Prostate gland (tissue), 2 donors: ENCODE data around the gene ACOD1. TPM values are rescaled to one million over a fixed set of nuclear protein-coding genes. Genes with fewer than 3 reads are reported as not detected.
"Not testable (repeated sequence)": the region's sequence is repeated elsewhere in the genome, so short reads cannot be mapped to it uniquely, and the experiment has no call there.

Source experiments
- DNase-seq: peaks from one replicate; pipeline ENCODE4 v3.0.0-alpha.2; 2019; ENCODE audit warnings: low spot score
- H3K27ac ChIP-seq, 2 donors: fragments of 200-600 bp; sonication (generic); 2 replicates each; pipeline ENCODE4 v1.5.1; 2017 to 2019
- H3K27me3 ChIP-seq: fragments of 200-600 bp; sonication (generic); replicated peaks from 2 replicates; pipeline ENCODE4 v1.5.1; 2019; ENCODE audit not compliant: insufficient read depth
- H3K36me3 ChIP-seq, 2 donors: fragments of 200-600 bp; sonication (generic); 1 replicate in 1 of 2; 2 replicates in 1 of 2; pipeline versions ENCODE4 v1.5.1 to v1.8.1; 2017 to 2019
- H3K4me1 ChIP-seq: fragments of 200-600 bp; sonication (generic); replicated peaks from 2 replicates; pipeline ENCODE4 v1.5.1; 2019
- H3K4me3 ChIP-seq, 2 donors: fragments of 200-600 bp; sonication (generic); 2 replicates each; pipeline ENCODE4 v1.5.1; 2017 to 2019
- H3K9me3 ChIP-seq: fragments of 200-600 bp; sonication (generic); 2 replicates; pipeline ENCODE4 v1.5.1; 2017
- CTCF ChIP-seq, 4 experiments: fragments of 200-600 bp in 2 of 4; fragments of 450-650 bp in 2 of 4; sonication (generic) in 2 of 4; IDR thresholded peaks; 1 replicate in 3 of 4; 2 replicates in 1 of 4; pipeline ENCODE4 v1.5.1; 2016 to 2019; ENCODE audit warnings: antibody characterized with exemption in 4 of 4, mild to moderate bottlenecking in 2 of 4, moderate library complexity in 2 of 4
- POLR2A ChIP-seq: fragments of 450-650 bp; IDR thresholded peaks from one replicate; pipeline ENCODE4 v1.6.1; 2016; ENCODE audit warnings: antibody characterized with exemption, mild to moderate bottlenecking
- POLR2AphosphoS5 ChIP-seq: sonication (generic); formaldehyde crosslinking; IDR thresholded peaks from one replicate; pipeline ENCODE4 v1.6.1; 2017; ENCODE audit warnings: antibody characterized with exemption
- WGBS: methylation state at CpG from one replicate; pipeline ENCODE4 v1.1.5; 2018; 5-methylcytosine and 5-hydroxymethylcytosine counted together
- intact Hi-C: fragments of 100-400 bp; cut with DNase I; formaldehyde crosslinking; loops from one replicate; pipeline ENCODE4 v1.14.2; 2022
- total RNA-seq, 2 donors: library from RNA; depleted of rRNA; stranded (reverse); fragments of >200 nt; gene quantifications; one replicate each; pipeline ENCODE4 v1.1.0, GENCODE V29; 2016

Gene ACOD1
- total RNA-seq, 2 donors from 2014 or later = not detected

GRCh38 chr13:76913898-76914297 lies 34.4 kb upstream of the ACOD1 start:
- DNase-seq = no peak
- no peak overlapping the region for H3K4me3 ChIP-seq
- H3K36me3 ChIP-seq = no peaks in the 10 kb centered on the region
- no peak for TF ChIP-seq CTCF (IDR thresholded peaks at IDR 0.05)
- TF ChIP-seq POLR2A = no peak
- TF ChIP-seq POLR2AphosphoS5 = no peak
- WGBS = 82% methylated on average over 4 of the region's 4 CpGs
- intact Hi-C loops = no loop called here
- no peaks in the 10 kb centered on the region for H3K9me3 ChIP-seq
- H3K27ac ChIP-seq = no peak overlapping the region
- H3K4me1 ChIP-seq = no peaks in the 10 kb centered on the region
- no peaks in the 10 kb centered on the region for H3K27me3 ChIP-seq

GRCh38 chr13:76917095-76917494 lies 31.2 kb upstream of the ACOD1 start:
- 95% methylated on average over 1 of the region's 1 CpG for WGBS
- no peak for DNase-seq
- Histone ChIP-seq H3K36me3 (no peaks in the 10 kb centered on the region), H3K27me3 (no peaks in the 10 kb centered on the region), H3K27ac (no peak overlapping the region), H3K4me1 (no peaks in the 10 kb centered on the region), H3K4me3 (no peak overlapping the region), H3K9me3 (no peaks in the 10 kb centered on the region)
- TF ChIP-seq POLR2AphosphoS5 (no peak), CTCF (IDR thresholded peaks at IDR 0.05) (no peak), POLR2A (no peak)
- intact Hi-C loops = no loop called here

GRCh38 chr13:76917755-76918481 lies 30.4 kb upstream of the ACOD1 start:
- intact Hi-C loops, H3K4me1 ChIP-seq, DNase-seq, H3K9me3 ChIP-seq, H3K4me3 ChIP-seq, H3K36me3 ChIP-seq, H3K27me3 ChIP-seq, H3K27ac ChIP-seq: not testable (repeated sequence)
- 83% methylated on average over 12 of the region's 12 CpGs for WGBS

GRCh38 chr13:76921516-76921915 lies 26.8 kb upstream of the ACOD1 start:
- WGBS = 96% methylated on average over 1 of the region's 1 CpG
- Histone ChIP-seq H3K36me3 (no peaks in the 10 kb centered on the region), H3K27me3 (no peaks in the 10 kb centered on the region), H3K4me1 (no peaks in the 10 kb centered on the region), H3K9me3 (no peaks in the 10 kb centered on the region), H3K27ac (no peak overlapping the region), H3K4me3 (no peak overlapping the region)
- no peak for TF ChIP-seq CTCF (IDR thresholded peaks at IDR 0.05)
- no peak for TF ChIP-seq POLR2A
- TF ChIP-seq POLR2AphosphoS5 = no peak
- DNase-seq = no peak
- intact Hi-C loops = no loop called here

GRCh38 chr13:76925115-76925514 lies 23.2 kb upstream of the ACOD1 start:
- intact Hi-C loops = no loop called here
- H3K36me3 ChIP-seq = no peaks in the 10 kb centered on the region
- DNase-seq = no peak
- H3K4me3 ChIP-seq = no peak overlapping the region
- no peak overlapping the region for H3K27ac ChIP-seq
- WGBS = 50% methylated on average over 1 of the region's 1 CpG
- TF ChIP-seq POLR2AphosphoS5 = no peak
- TF ChIP-seq CTCF (IDR thresholded peaks at IDR 0.05) = no peak
- no peak for TF ChIP-seq POLR2A
- H3K27me3 ChIP-seq = no peaks in the 10 kb centered on the region
- H3K4me1 ChIP-seq = no peaks in the 10 kb centered on the region
- no peaks in the 10 kb centered on the region for H3K9me3 ChIP-seq
